Loucy (cell line): ENCODE results near the gene PAK3.

Experiments
- H2AFZ ChIP-seq: fragments of 200-600 bp; sonication (generic); 2 replicates; pipeline ENCODE4 v1.6.0; 2016; ENCODE audit warnings: antibody characterized with exemption, mild to moderate bottlenecking, low read length, moderate library complexity
- H3F3A ChIP-seq: fragments of 200-600 bp; 2 replicates; pipeline ENCODE4 v1.6.0; 2016; ENCODE audit warnings: antibody characterized with exemption, low read depth, mild to moderate bottlenecking
- H3K27me3 ChIP-seq: fragments of 200-600 bp; sonication (generic); 2 replicates; pipeline ENCODE4 v1.6.1; 2014; ENCODE audit warnings: low read length, mild to moderate bottlenecking; ENCODE audit not compliant: insufficient read depth, poor library complexity, severe bottlenecking
- H3K36me3 ChIP-seq: fragments of 200-600 bp; sonication (generic); 2 replicates; pipeline ENCODE4 v1.6.1; 2016; ENCODE audit warnings: low read length; ENCODE audit not compliant: insufficient read depth
- H3K4me1 ChIP-seq: fragments of 200-600 bp; sonication (generic); 2 replicates; pipeline ENCODE4 v1.5.1; 2014; ENCODE audit warnings: low read length, mild to moderate bottlenecking; ENCODE audit not compliant: insufficient read depth, poor library complexity, severe bottlenecking
- H3K4me2 ChIP-seq: fragments of 200-600 bp; sonication (generic); 2 replicates; pipeline ENCODE4 v1.6.0; 2014; ENCODE audit warnings: antibody characterized with exemption, low read length, low read depth, mild to moderate bottlenecking; ENCODE audit not compliant: poor library complexity, severe bottlenecking
- H3K4me3 ChIP-seq: fragments of 200-600 bp; sonication (generic); 2 replicates; pipeline ENCODE4 v1.5.1; 2014; ENCODE audit warnings: low read length, mild to moderate bottlenecking, mixed read lengths; ENCODE audit not compliant: poor library complexity, severe bottlenecking
- H3K79me2 ChIP-seq: fragments of 200-600 bp; sonication (generic); 2 replicates; pipeline ENCODE4 v1.6.1; 2014; ENCODE audit warnings: low read length; ENCODE audit not compliant: insufficient read depth
- H3K9ac ChIP-seq: fragments of 200-600 bp; sonication (generic); 2 replicates; pipeline ENCODE4 v1.6.0; 2014; ENCODE audit warnings: mild to moderate bottlenecking, low read depth, low read length, moderate library complexity; ENCODE audit not compliant: poor library complexity, severe bottlenecking
- H3K9me2 ChIP-seq: fragments of 200-600 bp; sonication (generic); replicated peaks from 2 replicates; pipeline ENCODE4 v1.6.1; 2016; ENCODE audit warnings: low read depth, low read length, mixed read lengths
- H3K9me3 ChIP-seq: fragments of 200-600 bp; sonication (generic); 2 replicates; pipeline ENCODE4 v1.6.1; 2014; ENCODE audit warnings: mild to moderate bottlenecking, antibody characterized with exemption, low read length, low read depth; ENCODE audit not compliant: insufficient read depth
- H4K20me1 ChIP-seq: fragments of 200-600 bp; sonication (generic); 2 replicates; pipeline ENCODE4 v1.6.0; 2014; ENCODE audit warnings: antibody characterized with exemption, low read length, mild to moderate bottlenecking; ENCODE audit not compliant: insufficient read depth, poor library complexity, severe bottlenecking
- EZH2phosphoT487 ChIP-seq: fragments of 200-600 bp; IDR thresholded peaks from 2 replicates; pipeline ENCODE4 v1.6.1; 2018; ENCODE audit warnings: antibody characterized with exemption, mild to moderate bottlenecking, moderate library complexity, borderline replicate concordance
- TF ChIP-seq, protein P1 (sequence below): fragments of 200-600 bp; sonication (generic); conservative IDR thresholded peaks from 2 replicates; pipeline ENCODE4 v1.5.1; 2014; ENCODE audit warnings: mild to moderate bottlenecking, antibody characterized with exemption, low read length

PAK3 gene

DNA sequence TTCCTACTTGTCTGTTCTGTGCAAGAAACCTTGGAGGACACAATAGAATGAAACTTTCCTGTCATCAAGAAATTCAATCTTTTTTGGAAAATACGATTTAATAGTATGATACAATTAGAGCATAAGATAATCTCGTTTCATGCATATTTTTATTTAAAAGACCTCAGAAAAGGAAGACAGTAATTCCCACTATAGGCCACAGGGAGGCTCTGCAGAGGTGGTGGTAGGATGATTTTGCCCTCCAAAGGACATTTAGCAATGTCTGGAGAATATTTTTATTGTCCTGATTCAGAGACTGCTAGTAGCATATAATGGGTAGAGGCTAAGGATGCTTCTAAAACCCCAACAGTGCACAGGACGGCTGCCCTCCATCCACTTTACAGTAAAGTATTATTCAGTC lies 68.7 kb downstream of the PAK3 start:
- Histone ChIP-seq H3F3A (no peaks in the 10 kb centered on the region), H3K36me3 (no peaks in the 10 kb centered on the region), H3K9ac (no peak overlapping the region), H3K79me2 (no peaks in the 10 kb centered on the region), H4K20me1 (no peaks in the 10 kb centered on the region), H3K4me1 (peaks cover 7% of the 10 kb centered on the region), H3K4me3 (no peak overlapping the region), H3K27me3 (no peaks in the 10 kb centered on the region), H3K9me2 (no peaks in the 10 kb centered on the region), H3K4me2 (no peak overlapping the region), H3K9me3 (no peaks in the 10 kb centered on the region), H2AFZ (no peak overlapping the region)
- TF ChIP-seq, protein P1, sequence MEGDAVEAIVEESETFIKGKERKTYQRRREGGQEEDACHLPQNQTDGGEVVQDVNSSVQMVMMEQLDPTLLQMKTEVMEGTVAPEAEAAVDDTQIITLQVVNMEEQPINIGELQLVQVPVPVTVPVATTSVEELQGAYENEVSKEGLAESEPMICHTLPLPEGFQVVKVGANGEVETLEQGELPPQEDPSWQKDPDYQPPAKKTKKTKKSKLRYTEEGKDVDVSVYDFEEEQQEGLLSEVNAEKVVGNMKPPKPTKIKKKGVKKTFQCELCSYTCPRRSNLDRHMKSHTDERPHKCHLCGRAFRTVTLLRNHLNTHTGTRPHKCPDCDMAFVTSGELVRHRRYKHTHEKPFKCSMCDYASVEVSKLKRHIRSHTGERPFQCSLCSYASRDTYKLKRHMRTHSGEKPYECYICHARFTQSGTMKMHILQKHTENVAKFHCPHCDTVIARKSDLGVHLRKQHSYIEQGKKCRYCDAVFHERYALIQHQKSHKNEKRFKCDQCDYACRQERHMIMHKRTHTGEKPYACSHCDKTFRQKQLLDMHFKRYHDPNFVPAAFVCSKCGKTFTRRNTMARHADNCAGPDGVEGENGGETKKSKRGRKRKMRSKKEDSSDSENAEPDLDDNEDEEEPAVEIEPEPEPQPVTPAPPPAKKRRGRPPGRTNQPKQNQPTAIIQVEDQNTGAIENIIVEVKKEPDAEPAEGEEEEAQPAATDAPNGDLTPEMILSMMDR = peak; percentile 59
- no peak for TF ChIP-seq EZH2phosphoT487

DNA sequence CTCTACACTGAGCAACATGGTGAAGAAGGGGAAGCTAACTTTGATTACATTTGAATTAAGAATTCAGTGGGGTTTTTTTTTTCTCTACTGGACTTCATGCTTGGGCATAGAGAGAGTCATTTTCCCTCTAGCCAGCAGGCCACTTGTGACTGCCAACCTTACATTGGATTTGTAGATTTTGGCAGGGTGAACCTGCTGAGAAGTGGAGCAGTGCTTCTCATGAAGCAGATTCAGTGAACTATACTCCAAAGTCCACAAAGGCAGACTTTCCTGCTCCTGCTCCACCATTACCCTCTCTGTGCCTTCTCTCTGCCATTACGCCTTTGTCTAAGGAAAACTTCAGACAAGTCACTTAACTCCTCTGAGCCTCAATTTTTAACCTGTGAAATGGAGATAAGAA lies 69.9 kb downstream of the PAK3 start:
- H3K27me3 ChIP-seq = no peaks in the 10 kb centered on the region

DNA sequence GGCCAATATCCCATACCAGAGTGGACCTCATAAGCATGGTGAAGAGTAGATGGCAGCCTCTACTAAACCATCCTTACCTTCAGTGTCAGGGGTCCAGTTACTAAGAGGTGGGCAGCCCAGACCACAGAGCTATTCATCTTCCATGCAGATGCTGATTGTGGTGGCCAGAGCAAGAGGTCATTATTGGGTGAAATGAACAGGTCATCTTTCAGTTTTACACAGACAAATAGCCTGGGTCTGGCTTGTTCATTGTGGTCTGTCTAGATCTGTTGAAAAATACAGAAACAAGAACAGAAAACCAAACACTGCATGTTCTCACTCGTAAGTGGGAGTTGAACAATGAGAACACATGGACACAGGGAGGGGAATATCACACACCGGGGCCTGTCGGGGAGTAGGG lies 71.3 kb downstream of the PAK3 start:
- H4K20me1 ChIP-seq = no peaks in the 10 kb centered on the region
- no peak overlapping the region for H3K4me3 ChIP-seq
- H3K9ac ChIP-seq = no peak overlapping the region
- H3F3A ChIP-seq = no peaks in the 10 kb centered on the region
- no peak overlapping the region for H2AFZ ChIP-seq
- H3K36me3 ChIP-seq = no peaks in the 10 kb centered on the region
- H3K9me3 ChIP-seq = no peaks in the 10 kb centered on the region
- TF ChIP-seq, protein P1 = no peak
- no peak for TF ChIP-seq EZH2phosphoT487
- H3K4me2 ChIP-seq = peak overlapping the region; percentile 51
- no peaks in the 10 kb centered on the region for H3K79me2 ChIP-seq
- H3K27me3 ChIP-seq = no peaks in the 10 kb centered on the region
- H3K4me1 ChIP-seq = peaks cover 7% of the 10 kb centered on the region
- no peaks in the 10 kb centered on the region for H3K9me2 ChIP-seq

More for the DNA sequence above, 69.9 kb downstream of the PAK3 start:
- H3F3A ChIP-seq = no peaks in the 10 kb centered on the region
- no peaks in the 10 kb centered on the region for H4K20me1 ChIP-seq
- peaks cover 7% of the 10 kb centered on the region for H3K4me1 ChIP-seq
- TF ChIP-seq EZH2phosphoT487 = no peak
- TF ChIP-seq, protein P1 = no peak
- no peak overlapping the region for H2AFZ ChIP-seq
- no peak overlapping the region for H3K9ac ChIP-seq
- H3K79me2 ChIP-seq = no peaks in the 10 kb centered on the region
- H3K36me3 ChIP-seq = no peaks in the 10 kb centered on the region
- no peaks in the 10 kb centered on the region for H3K9me2 ChIP-seq
- H3K9me3 ChIP-seq = no peaks in the 10 kb centered on the region
- no peak overlapping the region for H3K4me3 ChIP-seq
- no peak overlapping the region for H3K4me2 ChIP-seq
